HepG2 (cell line): ENCODE measurements around the gene HERPUD2. TPM values are rescaled to one million over a fixed set of nuclear protein-coding genes. Genes with fewer than 3 reads are reported as not detected.
A peak's percentile ranks its signal among the peaks of the same experiment; 100 is the strongest.

Source experiments
- AGO2 ChIP-seq: fragments of 200-400 bp; formaldehyde crosslinking; optimal IDR thresholded peaks from 2 replicates; pipeline ENCODE3; 2017; ENCODE audit warnings: mild to moderate bottlenecking, low read depth, low read length, moderate library complexity
- FOXC1 ChIP-seq: sonication (generic); formaldehyde crosslinking; IDR thresholded peaks from 2 replicates; pipeline ENCODE4 v1.8.0; 2022; ENCODE audit warnings: mild to moderate bottlenecking, missing genetic modification reagents, borderline replicate concordance
- GMEB1 ChIP-seq: sonication (generic); formaldehyde crosslinking; IDR thresholded peaks from 2 replicates; pipeline ENCODE4 v1.5.1; 2020; ENCODE audit warnings: missing genetic modification reagents, mild to moderate bottlenecking, borderline replicate concordance
- GMEB2 ChIP-seq: IDR thresholded peaks from 2 replicates; pipeline ENCODE4 v1.6.1; 2016; ENCODE audit warnings: missing biosample characterization, missing genetic modification reagents, low read depth
- HOXA5 ChIP-seq: sonication (generic); formaldehyde crosslinking; IDR thresholded peaks from 2 replicates; pipeline ENCODE4 v1.4.0; 2020; ENCODE audit warnings: missing genetic modification reagents
- MLX ChIP-seq: IDR thresholded peaks from 2 replicates; pipeline ENCODE4 v1.6.1; 2016
- NR2F6 ChIP-seq, 2 experiments: IDR thresholded peaks; 2 replicates each; pipeline ENCODE4 v1.6.1; 2016; ENCODE audit warnings: antibody characterized with exemption in 1 of 2, mild to moderate bottlenecking in 1 of 2
- PAF1 ChIP-seq: IDR thresholded peaks from 2 replicates; pipeline ENCODE4 v1.6.1; 2016; ENCODE audit warnings: missing genetic modification reagents, missing compliant biosample characterization
- TFE3 ChIP-seq: IDR thresholded peaks from 2 replicates; pipeline ENCODE4 v1.6.1; 2016
- ZNF143 ChIP-seq: sonication (generic); formaldehyde crosslinking; IDR thresholded peaks from 2 replicates; pipeline ENCODE4 v1.4.0; 2020; ENCODE audit warnings: missing genetic modification reagents
- ZNF318 ChIP-seq: sonication (generic); formaldehyde crosslinking; IDR thresholded peaks from 2 replicates; pipeline ENCODE4 v1.4.0; 2020; ENCODE audit warnings: mild to moderate bottlenecking, missing genetic modification reagents
- ZNF337 ChIP-seq: sonication (generic); formaldehyde crosslinking; IDR thresholded peaks from 2 replicates; pipeline ENCODE4 v1.5.1; 2020; ENCODE audit warnings: missing genetic modification reagents, low read depth, mild to moderate bottlenecking, borderline replicate concordance
- ZNF451 ChIP-seq: sonication (generic); formaldehyde crosslinking; IDR thresholded peaks from 2 replicates; pipeline ENCODE4 v1.5.0; 2020; ENCODE audit warnings: mild to moderate bottlenecking, missing genetic modification reagents
- ZNF724P ChIP-seq: sonication (generic); formaldehyde crosslinking; IDR thresholded peaks from 2 replicates; pipeline ENCODE4 v1.8.0; 2022; ENCODE audit warnings: missing genetic modification reagents, borderline replicate concordance
- polyA plus RNA-seq, 8 experiments: library from polyadenylated mRNA; depleted of rRNA in 3 of 8; stranded (reverse) in 7 of 8; unstranded in 1 of 8; fragments of >200 nt; fragmentation: Illumina TruSeq in 4 of 8; extraction: Trizol in 4 of 8; gene quantifications; 2 replicates each; pipeline versions ENCODE4 v1.2.1 to v1.2.3, GENCODE V29; 2011 to 2016; ENCODE audit warnings: low read depth in 4 of 8, missing spikeins in 1 of 8, mixed read lengths in 1 of 8; ENCODE audit not compliant: insufficient read depth in 1 of 8
- total RNA-seq, 5 experiments: library from RNA; depleted of rRNA; stranded (reverse); fragments of >200 nt; fragmentation: Illumina TruSeq; extraction: Trizol; gene quantifications; 2 replicates each; pipeline ENCODE4 v1.2.3, GENCODE V29; 2016; ENCODE audit warnings: low read depth in 1 of 5

HERPUD2 gene
- total and polyA plus RNA-seq, 2 of the 13 experiments (the other 11 are each of a cell fraction or from before 2014, with no cell fraction given) = 10.7 to 38.6 TPM

GRCh38 chr7:35694784-35695472 lies at the start of gene HERPUD2 (continued):
- TF ChIP-seq ZNF318 (CRISPR knock-in tag) (no peak; the same call in 1 of the 2 replicates), TFE3 (CRISPR knock-in tag) (peak; percentile 47; the same call in 1 of the 2 replicates), PAF1 (CRISPR knock-in tag) (no peak), ZNF724P (peak; percentile 87; the same call in 1 of the 2 replicates), GMEB2 (CRISPR knock-in tag) (no peak), GMEB1 (CRISPR knock-in tag) (peak; percentile 79; the same call in 1 of the 2 replicates), ZNF451 (peak; percentile 77), ZNF143 (peak; percentile 65; the same call in 1 of the 2 replicates), HOXA5 (peak; percentile 66), ZNF337 (CRISPR knock-in tag) (0 out of 2 replicates have a peak, but pooled peaks have one; percentile 86), MLX (CRISPR knock-in tag) (no peak), FOXC1 (CRISPR knock-in tag) (peak; percentile 55), NR2F6 (IDR thresholded peaks at IDR 0.05) (no peak), NR2F6 (CRISPR knock-in tag; IDR thresholded peaks at IDR 0.05) (peak; percentile 75), AGO2 (peak; percentile 56)
